ENCODE data around the gene EMILIN2.

The EMILIN2 gene

GRCh38 chr18:2916184-2916583 lies 69.4 kb downstream of the EMILIN2 start:
- ATAC-seq (peak; percentile 22), DNase-seq (no peak)

GRCh38 chr18:2917259-2918047 lies 70.6 kb downstream of the EMILIN2 start:
- ATAC-seq (no peak), DNase-seq (no peak)

- ATAC-seq, result no peak
Measured at GRCh38 chr18:2918761-2919550, 72.2 kb downstream of the EMILIN2 start.

GRCh38 chr18:2919600-2919999 lies 72.8 kb downstream of the EMILIN2 start:
- DNase-seq (no peak), ATAC-seq (no peak)

More at GRCh38 chr18:2918761-2919550, 72.2 kb downstream of the EMILIN2 start:
- no peak for DNase-seq

GRCh38 chr18:2920027-2920426 lies 73.2 kb downstream of the EMILIN2 start:
- DNase-seq (no peak), ATAC-seq (no peak)

- DNase-seq (no peak), ATAC-seq (no peak)
Measured at GRCh38 chr18:2920546-2921343, 73.9 kb downstream of the EMILIN2 start.

- no peak for DNase-seq
- no peak for ATAC-seq
Measured at GRCh38 chr18:2921778-2922177, 75.0 kb downstream of the EMILIN2 start.

GRCh38 chr18:2923464-2923863 lies 76.7 kb downstream of the EMILIN2 start:
- DNase-seq, result no peak
- no peak for ATAC-seq

- DNase-seq, result no peak
- ATAC-seq, result no peak
Measured at GRCh38 chr18:2924920-2925319, 78.1 kb downstream of the EMILIN2 start.

- DNase-seq, result no peak
- no peak for ATAC-seq
Measured at GRCh38 chr18:2926528-2926927, 79.7 kb downstream of the EMILIN2 start.

- ATAC-seq (no peak), DNase-seq (no peak)
Measured at GRCh38 chr18:2927745-2928144, 80.9 kb downstream of the EMILIN2 start.

- peak; percentile 46 for DNase-seq
Measured at GRCh38 chr18:2932247-2933181, 85.7 kb downstream of the EMILIN2 start.

GRCh38 chr18:2933995-2934394 lies 87.2 kb downstream of the EMILIN2 start:
- DNase-seq, result no peak
- no peak for ATAC-seq

More at GRCh38 chr18:2932247-2933181, 85.7 kb downstream of the EMILIN2 start:
- peak; percentile 41 for ATAC-seq

GRCh38 chr18:2935438-2936192 lies 88.8 kb downstream of the EMILIN2 start:
- DNase-seq (no peak), ATAC-seq (peak; percentile 60)

- ATAC-seq (no peak), DNase-seq (no peak)
Measured at GRCh38 chr18:2939317-2939716, 92.5 kb downstream of the EMILIN2 start.

GRCh38 chr18:2948038-2948437 lies 101.2 kb downstream of the EMILIN2 start:
- DNase-seq (no peak), ATAC-seq (no peak)

- DNase-seq (no peak), ATAC-seq (no peak)
Measured at GRCh38 chr18:2952605-2953004, 105.8 kb downstream of the EMILIN2 start.

- DNase-seq (no peak), ATAC-seq (no peak)
Measured at GRCh38 chr18:2953935-2954653, 107.3 kb downstream of the EMILIN2 start.

GRCh38 chr18:2954869-2955645 lies 108.3 kb downstream of the EMILIN2 start:
- no peak for DNase-seq
- no peak for ATAC-seq
